ENCODE results near the gene CEMIP.

CEMIP gene

DNA sequence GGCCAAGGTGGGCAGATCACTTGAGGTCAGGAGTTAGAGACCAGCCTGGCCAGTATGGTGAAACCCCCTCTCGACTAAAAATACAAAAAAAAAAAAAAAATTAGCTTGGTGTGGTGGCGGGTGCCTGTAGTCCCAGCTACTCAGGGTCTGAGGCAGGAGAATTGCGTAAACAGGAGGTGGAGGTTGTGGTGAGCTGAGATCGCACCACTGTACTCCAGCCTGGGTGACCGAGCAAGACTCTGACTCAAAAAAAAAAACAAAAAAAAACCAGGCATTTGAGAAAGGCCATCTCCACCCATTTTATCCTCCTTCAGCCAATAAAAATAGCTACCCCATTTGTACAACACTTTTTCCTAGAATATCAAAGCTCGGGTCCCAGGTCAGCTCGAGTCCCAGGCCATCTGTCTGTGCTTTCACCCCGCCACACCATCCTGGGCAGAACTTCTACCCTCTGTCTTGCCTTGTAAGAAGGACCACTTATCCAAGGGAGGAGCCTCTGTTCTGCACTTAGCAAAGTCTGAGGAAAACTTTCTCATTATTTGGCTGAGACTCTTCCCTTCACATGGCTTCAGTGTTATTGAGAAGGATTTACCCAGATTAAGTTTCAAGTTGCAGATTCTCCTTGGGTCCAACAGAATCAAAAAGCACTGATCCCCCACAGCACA is 111.3 kb downstream of the CEMIP start:
- DNase-seq (ENCODE audit: low read depth in 2 of 2) = no peak

DNA sequence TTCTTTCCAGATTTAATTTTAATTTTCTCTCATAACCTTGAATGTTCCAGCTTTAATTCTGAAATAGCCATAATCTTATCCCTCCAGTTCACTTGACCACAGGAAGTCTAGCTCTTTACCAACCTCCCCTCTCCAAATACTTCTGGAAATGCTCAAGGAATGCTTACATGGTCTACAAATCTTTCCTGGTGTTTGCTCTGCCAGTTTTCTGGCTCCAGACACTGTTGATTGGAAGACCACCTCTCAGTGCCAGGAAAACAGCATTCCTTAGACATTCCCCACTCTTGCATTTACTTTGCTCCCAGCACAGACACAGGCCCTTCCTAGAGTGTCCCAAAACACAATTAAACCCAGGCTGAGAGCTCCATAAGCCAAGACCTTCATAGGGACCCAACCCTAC is 111.8 kb downstream of the CEMIP start:
- DNase-seq (ENCODE audit: low read depth in 2 of 2) = no peak

- DNase-seq (ENCODE audit: low read depth in 2 of 2) = no peak
Observed at GRCh38 chr15:80892414-80892813, 113.2 kb downstream of the CEMIP start.

DNA sequence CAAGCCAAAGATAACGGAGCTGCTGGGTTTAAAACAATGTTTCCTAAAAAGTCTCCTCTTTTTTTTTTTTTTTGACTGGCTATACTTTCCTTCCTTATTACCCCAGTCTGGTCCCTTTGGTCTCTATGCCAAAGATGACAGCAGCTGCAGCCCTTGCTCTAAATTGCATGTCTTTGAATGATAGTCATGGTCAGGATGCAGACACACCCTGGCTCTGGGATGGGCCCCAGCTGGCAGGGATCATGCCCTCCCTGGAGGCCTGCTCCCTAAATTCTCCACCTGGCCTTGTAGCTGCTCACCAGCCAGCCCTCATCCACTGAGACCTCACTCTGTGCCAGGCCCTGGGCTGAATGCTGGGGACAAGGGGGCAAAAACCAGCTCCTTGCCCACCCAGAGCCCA is 114.6 kb downstream of the CEMIP start:
- no peak for DNase-seq (ENCODE audit: low read depth in 2 of 2)

- no peak for DNase-seq (ENCODE audit: low read depth in 2 of 2)
Observed at GRCh38 chr15:80895091-80895490, 115.9 kb downstream of the CEMIP start.

DNA sequence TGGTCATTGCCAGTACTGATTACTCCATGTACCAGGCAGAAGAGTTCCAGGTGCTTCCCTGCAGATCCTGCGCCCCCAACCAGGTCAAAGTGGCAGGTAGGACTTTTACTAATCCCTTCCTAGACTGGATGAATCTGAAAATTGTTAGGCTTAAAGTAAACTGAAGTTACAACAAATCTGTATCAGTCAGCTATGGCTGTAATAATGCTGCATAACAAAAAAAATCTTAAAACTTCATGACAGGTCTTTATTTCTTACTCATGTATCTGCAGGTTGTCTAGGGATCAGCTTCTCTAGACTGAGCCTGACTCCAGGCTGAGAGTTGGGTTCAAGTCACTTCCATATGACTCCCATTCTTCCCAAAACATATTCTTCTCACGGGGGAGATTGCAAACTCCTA is 116.8 kb downstream of the CEMIP start:
- no peak for DNase-seq (ENCODE audit: low read depth in 2 of 2)

- DNase-seq (ENCODE audit: low read depth in 2 of 2) = no peak
Observed at GRCh38 chr15:80898040-80898439, 118.9 kb downstream of the CEMIP start.

DNA sequence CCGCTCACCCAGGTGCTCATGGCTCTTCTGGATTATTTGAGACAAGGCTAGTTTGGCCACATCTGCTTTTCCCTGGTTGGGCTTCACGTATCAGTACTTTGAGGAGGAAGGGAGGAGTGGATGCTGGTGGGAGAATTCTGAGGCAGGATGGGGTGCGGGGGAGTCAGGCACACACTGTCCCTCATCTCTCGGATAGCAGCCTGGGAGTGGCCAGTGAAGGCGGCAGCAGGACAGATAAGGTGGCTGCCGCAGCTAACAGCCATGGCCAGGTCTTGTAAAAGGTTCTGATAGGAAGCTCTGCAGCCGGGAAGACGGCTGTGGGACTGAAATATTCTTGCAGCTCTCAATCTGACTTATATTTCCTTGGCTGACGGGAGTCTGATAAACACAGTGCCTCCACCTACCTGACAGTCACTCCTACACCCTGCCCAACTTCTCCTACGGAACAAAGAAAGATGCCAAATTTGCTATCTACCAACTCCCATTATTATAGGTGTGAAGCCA is 123.2 kb downstream of the CEMIP start:
- DNase-seq (ENCODE audit: low read depth in 2 of 2) = no peak

GRCh38 chr15:80904998-80905397 is 125.8 kb downstream of the CEMIP start:
- DNase-seq (ENCODE audit: low read depth in 2 of 2) = no peak

DNA sequence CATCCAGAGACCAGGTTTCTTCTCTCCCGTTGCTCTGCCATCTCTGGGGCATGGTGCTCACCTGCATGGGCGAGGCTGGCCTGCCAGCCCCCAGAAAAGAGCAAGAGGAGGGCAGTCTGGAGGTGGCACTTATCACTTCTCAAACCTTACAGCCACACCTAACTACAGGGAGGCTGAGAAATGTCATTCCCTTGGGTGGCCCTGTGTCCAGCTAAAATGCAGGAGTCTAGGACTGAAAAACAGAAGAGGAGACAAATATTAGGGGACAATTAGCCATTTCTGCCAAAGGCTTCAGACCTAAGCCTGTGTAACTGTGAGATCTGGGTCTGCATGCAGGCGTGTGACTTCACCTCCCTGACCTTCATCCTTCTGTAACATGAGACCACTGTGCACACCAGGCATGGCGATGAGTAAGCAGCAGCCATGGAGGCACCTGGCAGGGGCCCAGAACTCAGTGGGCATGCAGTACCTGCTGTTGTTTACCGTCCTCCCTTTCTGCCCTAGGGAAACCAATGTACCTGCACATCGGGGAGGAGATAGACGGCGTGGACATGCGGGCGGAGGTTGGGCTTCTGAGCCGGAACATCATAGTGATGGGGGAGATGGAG is 127.1 kb downstream of the CEMIP start:
- DNase-seq (ENCODE audit: low read depth in 2 of 2) = no peak

- DNase-seq (ENCODE audit: low read depth in 2 of 2) = no peak
Observed at GRCh38 chr15:80911821-80912220, 132.7 kb downstream of the CEMIP start.

DNA sequence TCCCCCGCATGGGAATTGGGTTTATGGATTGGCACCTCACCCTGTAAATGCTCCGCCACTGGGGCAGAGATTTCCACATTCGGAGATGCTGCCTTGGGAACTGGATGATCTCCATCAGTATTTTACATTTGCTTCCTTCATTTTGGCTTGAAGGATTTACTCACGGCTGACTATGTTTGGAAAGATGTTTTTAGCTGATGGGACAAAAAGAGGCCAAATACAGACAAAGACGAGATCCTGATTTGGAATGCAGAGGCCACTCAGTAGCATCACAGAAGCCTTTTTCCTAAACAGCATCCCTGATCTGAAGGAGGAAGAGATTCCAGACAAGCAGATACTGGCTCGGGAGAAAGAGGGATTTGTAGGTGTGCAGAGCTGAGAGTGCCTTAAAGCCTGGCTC is 133.5 kb downstream of the CEMIP start:
- DNase-seq (ENCODE audit: low read depth in 2 of 2) = no peak

DNA sequence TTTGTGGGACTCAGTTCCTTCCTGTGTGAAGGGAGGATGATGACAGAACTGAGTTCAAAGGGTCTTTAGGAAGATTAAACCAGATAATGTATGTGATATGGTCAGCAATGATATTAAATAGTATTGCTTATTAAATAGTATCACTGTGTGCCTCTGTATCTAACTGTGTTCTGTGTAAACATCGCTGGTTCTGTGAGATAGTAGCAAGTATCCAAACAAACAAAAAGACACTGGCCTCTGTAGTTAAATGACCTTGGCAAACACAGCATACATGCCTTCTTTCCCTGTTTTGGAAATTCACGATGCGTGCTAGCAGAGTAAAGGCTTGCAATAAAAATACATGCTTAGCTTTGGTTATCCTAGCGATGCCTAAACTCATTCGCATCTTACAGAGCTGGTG is 134.4 kb downstream of the CEMIP start:
- DNase-seq (ENCODE audit: low read depth in 2 of 2) = no peak

GRCh38 chr15:80915472-80915871 is 136.3 kb downstream of the CEMIP start:
- DNase-seq (ENCODE audit: low read depth in 2 of 2) = no peak

DNA sequence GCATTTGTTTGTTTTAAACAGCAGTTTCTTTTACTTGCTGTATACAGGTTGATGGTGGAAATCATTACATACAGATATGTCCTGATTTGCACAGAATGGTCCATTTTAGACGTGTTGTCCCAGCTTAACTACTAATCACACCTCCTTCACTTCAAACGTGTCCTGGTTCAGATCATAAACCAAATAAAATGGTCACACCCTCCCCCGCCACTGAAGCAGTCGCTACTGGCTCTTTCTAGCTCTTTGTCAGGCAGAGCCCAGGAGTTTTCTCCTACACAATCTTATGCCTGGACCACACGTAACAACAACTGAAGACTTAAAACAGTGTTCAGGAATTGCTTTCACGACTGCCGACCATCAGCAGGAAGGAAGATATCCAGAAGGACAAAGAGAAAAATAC is 136.9 kb downstream of the CEMIP start:
- no peak for DNase-seq (ENCODE audit: low read depth in 2 of 2)

DNA sequence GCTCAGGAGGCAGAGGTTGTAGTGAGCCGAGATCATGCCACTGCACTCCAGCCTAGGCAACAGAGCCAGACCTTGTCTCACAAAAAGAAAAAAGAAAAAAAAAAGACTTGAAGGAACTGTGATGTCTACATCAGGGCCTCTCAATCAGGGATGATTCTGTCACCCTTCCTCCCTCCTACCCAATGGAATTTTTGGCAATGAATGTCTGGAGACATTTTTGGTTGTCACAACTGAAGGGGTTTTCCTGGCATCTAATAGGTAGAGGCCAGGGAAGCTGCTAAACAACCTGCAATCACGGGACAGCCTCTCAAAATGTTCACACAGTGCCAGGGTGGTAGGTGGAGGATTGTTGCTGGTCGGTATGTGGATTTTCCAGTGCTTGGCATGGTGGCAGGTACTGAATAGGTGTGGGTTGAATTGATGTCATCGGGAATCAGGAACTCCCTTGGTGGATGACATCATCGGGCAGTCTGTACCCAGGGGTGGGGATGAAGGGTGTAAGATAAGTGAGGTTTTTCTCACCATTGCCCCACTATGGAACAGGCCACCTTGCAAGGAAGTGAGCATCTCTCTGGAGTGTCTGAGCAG is 139.1 kb downstream of the CEMIP start:
- no peak for DNase-seq (ENCODE audit: low read depth in 2 of 2)

- DNase-seq (ENCODE audit: low read depth in 2 of 2) = no peak
Observed at GRCh38 chr15:80920271-80920699, 141.1 kb downstream of the CEMIP start.

DNA sequence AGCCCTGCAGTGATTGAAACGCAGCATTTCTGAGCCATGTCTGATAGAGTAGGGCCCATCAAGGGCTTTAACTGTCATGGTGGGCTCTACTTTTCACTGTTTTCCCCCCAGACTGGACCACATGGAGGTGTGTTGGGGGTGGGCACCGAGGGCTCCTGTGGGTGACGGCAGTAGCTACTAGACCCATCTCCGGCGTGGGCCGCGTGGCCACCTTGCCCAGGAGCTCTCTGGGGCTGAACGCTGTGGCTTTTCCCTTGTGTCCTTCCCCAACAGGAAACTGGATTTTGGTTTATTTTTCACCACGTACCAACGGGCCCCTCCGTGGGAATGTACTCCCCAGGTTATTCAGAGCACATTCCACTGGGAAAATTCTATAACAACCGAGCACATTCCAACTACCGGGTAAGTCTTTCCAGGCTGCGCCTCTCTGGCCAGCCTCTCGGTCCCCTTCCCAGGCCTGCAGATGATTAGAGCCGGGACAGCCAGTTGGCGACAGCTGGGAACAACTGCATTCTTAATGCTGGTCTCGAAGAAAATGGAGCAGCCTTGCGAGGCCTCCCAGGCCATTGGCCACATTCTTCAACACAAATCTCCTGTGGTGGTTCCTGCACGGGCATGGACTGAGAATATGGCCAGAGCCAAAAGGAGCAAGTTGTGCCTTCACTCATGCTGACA is 142.7 kb downstream of the CEMIP start:
- no peak for DNase-seq (ENCODE audit: low read depth in 2 of 2)

DNA sequence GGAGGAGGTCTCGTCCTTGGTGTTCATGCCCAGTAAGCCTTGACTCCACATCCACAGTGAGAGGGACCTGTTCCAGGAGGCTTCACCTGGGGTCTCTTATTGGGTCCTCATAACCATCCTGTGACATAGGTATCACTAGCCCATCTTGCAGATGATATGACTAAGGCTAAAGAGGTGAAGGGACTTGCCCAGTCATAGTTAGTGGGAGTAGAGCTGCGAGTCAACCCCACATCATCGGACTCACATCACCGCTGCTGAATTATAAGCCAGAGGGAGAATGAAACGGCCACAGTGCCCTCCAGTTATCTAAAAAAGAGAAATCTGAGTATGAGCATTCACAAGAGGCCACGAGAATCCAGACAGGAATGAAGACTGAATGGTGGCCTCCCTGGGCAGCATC is 144.5 kb downstream of the CEMIP start:
- no peak for DNase-seq (ENCODE audit: low read depth in 2 of 2)

- DNase-seq (ENCODE audit: low read depth in 2 of 2) = no peak
Observed at GRCh38 chr15:80924278-80924677, 145.1 kb downstream of the CEMIP start.

GRCh38 chr15:80925597-80926059 is 146.5 kb downstream of the CEMIP start:
- no peak for DNase-seq (ENCODE audit: low read depth in 2 of 2)

- DNase-seq (ENCODE audit: low read depth in 2 of 2) = no peak
Observed at GRCh38 chr15:80926126-80926525, 147.0 kb downstream of the CEMIP start.

DNA sequence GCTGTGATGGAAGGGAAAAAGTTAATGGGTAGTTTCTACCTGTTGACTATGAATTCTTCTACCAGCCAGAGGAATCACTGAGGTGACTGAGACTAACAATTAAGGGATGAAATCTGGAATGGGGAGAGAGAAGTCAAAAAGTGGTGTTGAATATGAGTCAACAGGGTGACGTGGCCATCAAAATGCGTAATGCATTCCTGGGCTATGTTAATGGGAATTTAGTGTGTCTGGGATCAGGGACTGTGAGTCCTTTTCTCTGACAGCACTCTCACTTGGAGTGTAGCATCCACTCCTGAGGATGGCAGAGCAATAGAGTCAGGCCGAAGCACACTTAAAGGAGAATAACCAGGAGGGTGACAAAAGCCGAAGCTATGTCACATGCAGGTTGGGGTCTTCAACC is 150.1 kb downstream of the CEMIP start:
- no peak for DNase-seq (ENCODE audit: low read depth in 2 of 2)
